ENCODE data around the gene ALK. TPM values are rescaled to one million over a fixed set of nuclear protein-coding genes. Genes with fewer than 3 reads are reported as not detected.

ALK gene
- total RNA-seq, 1 experiment from 2014 or later = not detected

DNA sequence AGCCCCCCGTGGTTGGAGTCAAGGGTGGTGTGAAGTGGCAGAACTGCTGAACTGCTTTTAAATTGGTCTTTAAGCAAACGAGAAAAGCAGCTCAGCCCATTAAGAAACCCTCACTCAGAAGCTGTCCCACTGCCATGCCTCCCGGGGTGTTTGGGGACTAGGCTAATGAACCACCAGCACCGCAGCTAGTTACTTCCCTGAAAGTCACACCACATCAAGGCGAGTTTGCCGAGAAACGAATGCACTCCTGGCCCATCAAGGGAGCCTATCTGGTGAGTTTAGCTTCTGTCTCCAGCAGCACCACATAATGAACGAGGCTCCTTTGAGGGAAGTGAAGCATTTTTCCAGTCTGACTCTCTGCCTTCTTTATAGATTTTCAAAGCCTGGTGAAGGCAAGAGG, 14.6 kb upstream of the ALK start:
- no peaks in the 10 kb centered on the region for H3K9me3 ChIP-seq (ENCODE audit: control insufficient read depth, low read depth, low read length)
- no peak overlapping the region for H2BK20ac ChIP-seq (ENCODE audit: low read depth, low read length, poor library complexity, severe bottlenecking)
- DNase-seq = no peak
- H4K20me1 ChIP-seq (ENCODE audit: control insufficient read depth, insufficient read depth, insufficient read length) = no peaks in the 10 kb centered on the region
- H2BK12ac ChIP-seq (ENCODE audit: insufficient read length, low read depth, low read length) = no peak overlapping the region
- no peak overlapping the region for H3K18ac ChIP-seq (ENCODE audit: insufficient read length, low read depth, low read length)
- H2BK15ac ChIP-seq (ENCODE audit: low read depth, low read length) = no peak overlapping the region
- H4K8ac ChIP-seq (replicated peaks; ENCODE audit: insufficient read length, low read depth, low read length) = no peak overlapping the region
- no peak overlapping the region for H2BK5ac ChIP-seq (ENCODE audit: insufficient read length, low read length)
- TF ChIP-seq, protein P1, sequence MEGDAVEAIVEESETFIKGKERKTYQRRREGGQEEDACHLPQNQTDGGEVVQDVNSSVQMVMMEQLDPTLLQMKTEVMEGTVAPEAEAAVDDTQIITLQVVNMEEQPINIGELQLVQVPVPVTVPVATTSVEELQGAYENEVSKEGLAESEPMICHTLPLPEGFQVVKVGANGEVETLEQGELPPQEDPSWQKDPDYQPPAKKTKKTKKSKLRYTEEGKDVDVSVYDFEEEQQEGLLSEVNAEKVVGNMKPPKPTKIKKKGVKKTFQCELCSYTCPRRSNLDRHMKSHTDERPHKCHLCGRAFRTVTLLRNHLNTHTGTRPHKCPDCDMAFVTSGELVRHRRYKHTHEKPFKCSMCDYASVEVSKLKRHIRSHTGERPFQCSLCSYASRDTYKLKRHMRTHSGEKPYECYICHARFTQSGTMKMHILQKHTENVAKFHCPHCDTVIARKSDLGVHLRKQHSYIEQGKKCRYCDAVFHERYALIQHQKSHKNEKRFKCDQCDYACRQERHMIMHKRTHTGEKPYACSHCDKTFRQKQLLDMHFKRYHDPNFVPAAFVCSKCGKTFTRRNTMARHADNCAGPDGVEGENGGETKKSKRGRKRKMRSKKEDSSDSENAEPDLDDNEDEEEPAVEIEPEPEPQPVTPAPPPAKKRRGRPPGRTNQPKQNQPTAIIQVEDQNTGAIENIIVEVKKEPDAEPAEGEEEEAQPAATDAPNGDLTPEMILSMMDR (conservative IDR thresholded peaks at IDR 0.05) = no peak
- H3K4me2 ChIP-seq (ENCODE audit: insufficient read depth, insufficient read length, low read length) = no peak overlapping the region
- no peak overlapping the region for H3K27ac ChIP-seq (ENCODE audit: insufficient read length, low read depth, low read length)
- no peak overlapping the region for H2BK120ac ChIP-seq (ENCODE audit: low read depth, low read length, poor library complexity, severe bottlenecking)
- no peak overlapping the region for H2AK5ac ChIP-seq (ENCODE audit: insufficient read length, low read length)
- no peak overlapping the region for H3K4ac ChIP-seq (ENCODE audit: low read depth, low read length)
- H3K79me1 ChIP-seq (ENCODE audit: insufficient read depth, low read depth, low read length, poor library complexity, severe bottlenecking) = no peaks in the 10 kb centered on the region
- Mint-ChIP-seq H3K27me3 (ENCODE audit: low read depth) (peaks cover 7% of the 10 kb centered on the region), H3K36me3 (ENCODE audit: insufficient read depth in 1 of 3, low read depth in 3 of 3) (no peaks in the 10 kb centered on the region), H3K9me3 (no peaks in the 10 kb centered on the region; a peak in 1 of 5 replicates), H3K4me3 (no peak overlapping the region), H3K27ac (no peak overlapping the region), H3K4me1 (peaks cover 3 to 9% of the 10 kb centered on the region in 2 experiments; a peak in 1 of 4 replicates)
- H2AFZ ChIP-seq (ENCODE audit: low read length) = no peak overlapping the region
- H3K23ac ChIP-seq (ENCODE audit: insufficient read length, low read depth, low read length) = no peak overlapping the region
- no peaks in the 10 kb centered on the region for H3K4me1 ChIP-seq (ENCODE audit: insufficient read depth, low read length)
- H3K9ac ChIP-seq (ENCODE audit: extremely low read depth, insufficient read length, low read length) = no peak overlapping the region
- WGBS (ENCODE audit: extremely low coverage, insufficient read length, low lambda C conversion rate) = no CpG with 5 or more reads among the region's 8 CpGs
- H3K23me2 ChIP-seq (ENCODE audit: insufficient read length, low read depth, low read length, poor library complexity, severe bottlenecking) = no peaks in the 10 kb centered on the region
- H3K14ac ChIP-seq (ENCODE audit: insufficient read depth, low read length) = no peak overlapping the region
- no peak overlapping the region for H3T11ph ChIP-seq (ENCODE audit: low read length)
- no peak overlapping the region for H3K56ac ChIP-seq (ENCODE audit: insufficient read length, low read depth, low read length)
- no peak overlapping the region for H4K91ac ChIP-seq (ENCODE audit: insufficient read length, low read depth, low read length)
- no peaks in the 10 kb centered on the region for H3K79me2 ChIP-seq (ENCODE audit: insufficient read depth, low read length)
- no peaks in the 10 kb centered on the region for H3K27me3 ChIP-seq (ENCODE audit: insufficient read depth, low read length)
- no peak overlapping the region for H4K5ac ChIP-seq (ENCODE audit: insufficient read length, low read depth, low read length)
